Kidney (tissue), 14 donors: ENCODE measurements around the gene SLC4A4. TPM values are rescaled to one million over a fixed set of nuclear protein-coding genes. Genes with fewer than 3 reads are reported as not detected.

Source experiments
- DNase-seq, 5 donors: peaks; one replicate each; pipeline ENCODE4 v3.0.0-alpha.2; 2013 to 2020
- FAIRE-seq: peaks from 2 replicates; lab custom pipeline; 2012; peaks lifted over from hg19 to GRCh38; lab: Jason Lieb, UNC
- H3K27ac ChIP-seq, 2 donors: one replicate each; pipeline ENCODE4 v1.7.0; 2013; ENCODE audit warnings: low read depth in 2 of 2, low read length in 2 of 2, inconsistent platforms in 1 of 2
- H3K27me3 ChIP-seq: one replicate; pipeline ENCODE4 v1.7.1; 2013; ENCODE audit warnings: low read length, inconsistent platforms; ENCODE audit not compliant: control insufficient read depth, insufficient read depth
- H3K36me3 ChIP-seq, 3 donors: one replicate each; pipeline versions ENCODE4 v1.7.0 to v1.7.1; 2013; ENCODE audit warnings: low read length in 3 of 3, control low read depth in 1 of 3, inconsistent platforms in 1 of 3; ENCODE audit not compliant: insufficient read depth in 3 of 3, control insufficient read depth in 2 of 3
- H3K4me1 ChIP-seq, 3 donors: one replicate each; pipeline versions ENCODE4 v1.7.0 to v1.7.1; 2013; ENCODE audit warnings: low read length in 3 of 3, inconsistent platforms in 1 of 3, low read depth in 1 of 3; ENCODE audit not compliant: control insufficient read depth in 2 of 3, insufficient read depth in 2 of 3
- H3K4me3 ChIP-seq, 3 donors: one replicate each; pipeline versions ENCODE4 v1.7.0 to v1.8.1; 2013; ENCODE audit warnings: low read length in 3 of 3, control low read depth in 1 of 3, inconsistent platforms in 1 of 3
- H3K9ac ChIP-seq, 3 donors: one replicate each; pipeline versions ENCODE4 v1.7.0 to v1.7.1; 2013; ENCODE audit warnings: low read length in 3 of 3, control low read depth in 1 of 3, inconsistent platforms in 1 of 3
- H3K9me3 ChIP-seq, 3 donors: one replicate each; pipeline versions ENCODE4 v1.7.0 to v1.7.1; 2013; ENCODE audit warnings: low read length in 3 of 3, control low read depth in 1 of 3, inconsistent platforms in 1 of 3; ENCODE audit not compliant: control insufficient read depth in 2 of 3, insufficient read depth in 1 of 3
- CTCF ChIP-seq: IDR thresholded peaks from 3 replicates; pipeline ENCODE4 v1.5.1; 2012; ENCODE audit warnings: mild to moderate bottlenecking, moderate library complexity, borderline replicate concordance; ENCODE audit not compliant: insufficient read depth; ENCODE audit errors: extremely low read depth
- intact Hi-C: fragments of 100-400 bp; cut with DNase I; formaldehyde crosslinking; loops from one replicate; pipeline ENCODE4 v1.11.1; 2022
- polyA plus RNA-seq: library from polyadenylated mRNA; stranded (reverse); fragments of 350-450 nt; fragmentation: Illumina TruSeq; extraction: RNeasy Lipid Tissue Mini Kit (QIAGEN cat#74804); gene quantifications from one replicate; pipeline ENCODE4 v1.2.3, GENCODE V29; 2014; ENCODE audit warnings: low read depth, low replicate concordance; ENCODE audit not compliant: insufficient read depth
- total RNA-seq: library from RNA; stranded (reverse); fragmentation: NEBNext Ultra II Directional; extraction: Animal tissue kit (Norgen Biotek cat#: 25700); gene quantifications from one replicate; pipeline ENCODE4 v1.2.1, GENCODE V29; 2021
- donor health status: control.
- donor health status: control.
- donor health status: control.
- donor health status: control.
- donor health status: control.
- donor health status: DM: yes; HTN: yes; CAD: no.
- donor health status: Normal renal cell carcinoma (clear cell type).

The SLC4A4 gene
- total and polyA plus RNA-seq, 2 donors from 2014 or later: 37.1 to 56.5 TPM

GRCh38 chr4:71532407-71532806, 193.6 kb downstream of the SLC4A4 start:
- FAIRE-seq: no peak
- intact Hi-C loops: no loop called here

GRCh38 chr4:71533121-71533520, 194.3 kb downstream of the SLC4A4 start:
- no peak for TF ChIP-seq CTCF
- DNase-seq: no peak
- no peaks in the 10 kb centered on the region for H3K27me3 ChIP-seq
- peaks cover 0 to 15% (median 0%) of the 10 kb centered on the region in 3 donors for H3K36me3 ChIP-seq
- intact Hi-C loops: no loop called here
- no peak overlapping the region for H3K4me3 ChIP-seq
- no peak for FAIRE-seq
- H3K27ac ChIP-seq: no peak overlapping the region
- no peak overlapping the region for H3K9ac ChIP-seq
- H3K4me1 ChIP-seq: no peaks in the 10 kb centered on the region
- no peaks in the 10 kb centered on the region for H3K9me3 ChIP-seq

More at GRCh38 chr4:71532407-71532806, 193.6 kb downstream of the SLC4A4 start:
- Histone ChIP-seq H3K9me3 (no peaks in the 10 kb centered on the region), H3K27ac (no peak overlapping the region), H3K4me1 (no peaks in the 10 kb centered on the region), H3K9ac (no peak overlapping the region), H3K36me3 (peaks cover 0 to 15% (median 0%) of the 10 kb centered on the region in 3 donors), H3K4me3 (no peak overlapping the region), H3K27me3 (no peaks in the 10 kb centered on the region)
- no peak for TF ChIP-seq CTCF
- DNase-seq: no peak

- intact Hi-C loops: no loop called here
- peaks cover 0 to 10% (median 4%) of the 10 kb centered on the region in 3 donors for H3K36me3 ChIP-seq
- DNase-seq (no peak), FAIRE-seq (no peak)
- H3K4me1 ChIP-seq: no peaks in the 10 kb centered on the region
- H3K27me3 ChIP-seq: no peaks in the 10 kb centered on the region
- no peaks in the 10 kb centered on the region for H3K9me3 ChIP-seq
- no peak overlapping the region for H3K27ac ChIP-seq
- TF ChIP-seq CTCF: no peak
- H3K4me3 ChIP-seq: no peak overlapping the region
- no peak overlapping the region for H3K9ac ChIP-seq
Observed at GRCh38 chr4:71537551-71538065, 198.8 kb downstream of the SLC4A4 start.

GRCh38 chr4:71538528-71538927, 199.7 kb downstream of the SLC4A4 start:
- H3K9ac ChIP-seq: no peak overlapping the region
- H3K4me3 ChIP-seq: no peak overlapping the region
- H3K9me3 ChIP-seq: no peaks in the 10 kb centered on the region
- H3K27ac ChIP-seq: no peak overlapping the region
- H3K4me1 ChIP-seq: no peaks in the 10 kb centered on the region
- no peak for FAIRE-seq
- DNase-seq: no peak
- intact Hi-C loops: no loop called here
- TF ChIP-seq CTCF: no peak
- peaks cover 0 to 10% (median 4%) of the 10 kb centered on the region in 3 donors for H3K36me3 ChIP-seq
- H3K27me3 ChIP-seq: no peaks in the 10 kb centered on the region
